ELF-1 (cell line): ENCODE results near the gene CRYL1.
A peak's percentile ranks its signal among the peaks of the same experiment; 100 is the strongest.

Experiments
- DNase-seq: peaks from one replicate; pipeline ENCODE4 v3.0.0-alpha.2; 2016; ENCODE audit warnings: low read depth, low spot score

CRYL1 gene

DNA sequence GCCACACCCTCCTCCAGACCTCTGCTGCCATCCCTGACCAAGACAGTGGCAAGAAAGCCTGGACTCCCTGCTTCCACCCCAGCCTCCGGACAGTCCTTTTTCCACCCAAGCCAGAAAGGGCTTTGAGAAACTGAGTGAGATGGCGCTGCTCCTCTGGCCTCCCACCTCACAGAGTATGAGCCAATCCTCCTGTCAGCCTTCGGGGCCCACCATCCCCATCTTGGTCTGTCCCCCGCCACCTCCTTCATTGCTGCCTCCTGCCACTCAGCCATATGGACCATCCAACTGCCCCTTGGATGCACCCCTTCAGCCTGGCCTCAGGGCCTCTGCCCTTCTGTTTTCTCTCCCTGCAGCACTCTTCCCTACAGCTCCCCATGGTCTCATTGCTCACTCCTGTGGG lies 125.7 kb downstream of the CRYL1 start:
- no peak for DNase-seq

DNA sequence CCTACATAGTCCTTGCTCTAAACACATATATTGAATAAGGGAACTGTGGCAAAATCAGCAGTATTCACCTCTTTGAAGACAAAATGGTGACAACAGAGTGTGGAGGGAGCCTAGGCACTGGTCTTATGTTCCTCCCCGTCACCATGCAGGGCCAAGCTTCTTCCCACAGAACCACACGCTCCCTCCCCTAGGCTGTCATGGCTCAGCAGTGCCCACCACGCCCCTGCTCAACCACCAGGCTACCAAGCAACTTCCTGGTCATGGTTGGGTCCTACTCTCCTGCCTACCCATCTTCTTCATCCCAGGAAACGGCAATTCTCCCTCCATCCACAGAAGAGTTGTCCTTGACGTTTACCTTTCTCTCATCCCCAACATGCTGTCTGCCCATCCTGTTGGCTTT lies 126.1 kb downstream of the CRYL1 start:
- no peak for DNase-seq

DNA sequence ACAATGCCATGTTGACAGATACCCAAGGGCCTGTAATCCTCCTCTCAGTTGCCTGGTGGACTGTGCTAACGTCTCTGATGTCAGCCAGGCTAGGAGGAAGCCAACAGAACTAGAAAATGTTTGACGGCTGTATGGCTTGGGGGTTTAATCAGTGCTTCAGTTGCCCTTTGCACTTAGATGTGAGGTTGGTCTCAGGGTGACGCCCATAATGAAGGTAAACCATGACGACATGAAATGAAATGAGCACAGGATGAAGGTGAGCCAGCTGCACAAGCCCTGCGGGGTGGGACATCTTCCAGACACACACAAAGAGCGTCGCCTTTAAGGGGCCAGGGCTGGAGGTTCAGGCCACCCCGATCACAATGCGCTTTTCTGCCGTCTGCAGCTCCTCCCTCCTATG lies 127.2 kb downstream of the CRYL1 start:
- DNase-seq = no peak

DNA sequence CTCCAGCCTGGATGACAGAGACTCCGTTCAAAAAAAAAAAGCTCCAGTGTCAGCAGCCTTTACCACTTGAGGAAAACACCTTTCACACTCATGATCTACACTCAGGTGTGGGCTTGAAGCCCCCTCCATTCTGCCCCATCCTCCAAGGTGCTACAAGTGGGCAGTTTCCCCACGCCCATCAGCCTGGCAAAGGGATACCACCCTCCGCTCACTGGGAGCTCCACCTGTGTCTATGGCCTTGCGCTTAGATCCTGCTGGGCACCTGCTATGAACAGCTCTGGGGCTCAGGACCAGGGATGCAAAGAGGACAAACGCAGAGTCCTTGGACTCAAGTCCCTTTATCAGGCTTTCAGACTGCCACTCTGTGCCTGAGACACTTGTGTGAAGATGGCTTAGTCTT lies 127.8 kb downstream of the CRYL1 start:
- DNase-seq = no peak

DNA sequence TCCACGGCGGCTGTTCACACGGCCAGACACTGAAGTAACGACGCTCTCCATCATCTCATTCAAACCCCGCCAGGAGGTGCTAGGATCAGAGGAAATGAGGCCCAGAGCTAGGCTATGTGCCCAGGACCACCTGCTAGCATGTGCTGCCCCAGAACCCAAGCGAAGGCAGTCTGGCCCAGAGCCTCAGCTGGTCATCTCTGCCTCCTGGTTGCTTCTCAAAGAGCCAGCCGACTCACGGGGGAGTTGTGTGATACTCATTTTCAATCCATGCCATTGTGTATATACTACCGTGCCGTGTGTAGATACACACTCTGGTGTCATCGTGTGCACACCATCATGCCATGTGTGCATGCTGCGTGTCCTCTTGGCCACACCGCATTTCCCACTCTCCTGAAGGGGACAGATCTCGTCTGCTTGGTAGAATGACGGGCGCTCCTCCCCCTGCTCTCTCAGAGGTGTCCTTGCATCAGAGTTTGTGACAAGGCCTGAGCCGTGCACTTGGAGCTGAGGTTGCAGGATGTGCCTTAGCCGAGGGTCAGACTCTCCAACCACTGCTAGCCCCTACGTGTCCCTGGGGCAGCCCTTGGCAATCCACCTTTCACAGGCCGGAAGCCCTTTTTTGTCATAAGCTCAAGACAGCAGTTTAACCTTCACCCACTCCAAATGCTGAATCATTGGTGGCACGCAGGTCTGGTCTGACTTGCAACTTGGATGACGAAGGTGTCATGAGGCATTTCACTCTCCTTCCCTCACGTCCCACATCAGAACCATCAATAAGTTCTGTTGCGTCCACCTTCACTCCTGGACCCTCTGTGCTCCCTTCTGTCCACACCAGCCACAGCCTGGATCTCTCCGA lies 130.4 kb downstream of the CRYL1 start:
- DNase-seq = no peak

DNA sequence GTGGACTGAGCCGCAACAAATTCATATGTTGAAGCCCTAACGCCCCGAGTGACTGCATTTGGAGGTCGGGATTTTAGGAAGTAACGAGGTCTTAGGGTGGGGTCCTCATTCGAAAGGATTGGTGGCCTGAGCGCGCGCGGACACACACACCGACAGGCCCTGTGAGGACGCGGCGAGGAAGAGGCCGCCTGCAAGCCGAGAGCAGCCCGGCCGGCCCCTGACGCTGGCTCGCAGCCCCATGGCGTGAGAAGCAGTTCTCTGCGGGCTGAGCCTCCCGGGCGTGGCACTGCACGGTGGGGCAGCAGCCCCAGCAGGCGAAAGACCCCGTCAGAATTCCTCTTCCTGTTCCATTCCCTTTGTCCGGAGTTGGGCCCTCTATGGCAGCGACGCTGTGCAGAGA lies 131.2 kb downstream of the CRYL1 start:
- DNase-seq = no peak

DNA sequence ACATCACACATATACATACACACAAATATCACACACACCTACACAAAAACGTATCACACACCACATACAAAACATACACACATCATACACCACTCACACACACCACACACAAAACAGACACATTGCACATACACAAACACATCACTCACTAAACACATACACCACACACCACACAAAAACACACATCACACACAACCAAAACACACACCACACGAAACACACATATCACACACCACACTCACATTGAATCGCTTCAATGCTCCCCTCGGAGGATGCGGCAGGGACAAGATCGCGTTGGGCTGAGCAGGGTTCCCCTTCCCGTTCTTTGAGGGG lies 131.5 kb downstream of the CRYL1 start:
- no peak for DNase-seq

DNA sequence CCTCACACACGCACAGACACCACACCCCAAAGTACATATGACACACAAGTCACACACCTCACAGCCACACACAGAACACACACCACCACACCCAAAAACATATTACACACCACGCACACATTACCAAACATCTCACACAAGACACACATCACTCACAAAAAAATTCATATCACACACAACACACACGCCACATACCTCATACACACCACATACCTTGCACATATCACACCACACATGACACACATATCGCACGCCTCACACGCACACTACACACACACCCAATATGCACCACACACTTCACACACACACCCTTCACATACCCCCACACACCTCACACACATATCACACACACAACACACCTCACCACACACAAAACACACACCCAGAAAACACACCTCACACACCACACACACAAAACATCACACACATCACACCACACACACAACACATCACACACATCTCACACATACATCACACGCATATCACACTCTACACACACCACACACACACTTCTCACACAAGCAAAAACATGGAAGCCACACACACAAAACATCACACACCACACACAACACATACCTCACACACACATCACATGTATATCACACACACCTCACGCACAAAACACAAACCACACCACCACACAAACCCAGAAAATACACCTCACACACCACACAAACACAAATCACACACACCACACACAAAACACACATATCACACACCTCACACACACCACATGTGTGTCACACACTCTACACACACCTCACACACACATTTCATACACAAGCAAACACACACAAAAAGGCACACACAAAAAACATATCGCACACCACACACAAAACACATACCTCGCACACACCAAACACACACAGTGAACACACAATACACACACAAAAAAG lies 132.1 kb downstream of the CRYL1 start:
- DNase-seq = no peak

DNA sequence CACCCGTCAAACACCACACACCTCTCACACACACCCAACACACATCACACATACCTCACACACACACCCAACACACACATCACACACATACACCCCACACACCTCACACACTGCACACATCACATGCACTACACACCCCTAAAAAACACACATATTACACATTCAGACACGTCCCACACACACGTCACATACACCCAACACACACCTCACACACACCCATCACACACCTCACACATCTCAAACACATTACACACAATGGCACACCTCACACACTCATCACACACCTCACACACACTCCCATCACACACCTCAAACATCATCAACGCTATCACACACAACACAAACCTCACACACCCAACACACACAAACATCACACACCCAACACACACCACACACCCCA lies 133.1 kb downstream of the CRYL1 start:
- DNase-seq = no peak

DNA sequence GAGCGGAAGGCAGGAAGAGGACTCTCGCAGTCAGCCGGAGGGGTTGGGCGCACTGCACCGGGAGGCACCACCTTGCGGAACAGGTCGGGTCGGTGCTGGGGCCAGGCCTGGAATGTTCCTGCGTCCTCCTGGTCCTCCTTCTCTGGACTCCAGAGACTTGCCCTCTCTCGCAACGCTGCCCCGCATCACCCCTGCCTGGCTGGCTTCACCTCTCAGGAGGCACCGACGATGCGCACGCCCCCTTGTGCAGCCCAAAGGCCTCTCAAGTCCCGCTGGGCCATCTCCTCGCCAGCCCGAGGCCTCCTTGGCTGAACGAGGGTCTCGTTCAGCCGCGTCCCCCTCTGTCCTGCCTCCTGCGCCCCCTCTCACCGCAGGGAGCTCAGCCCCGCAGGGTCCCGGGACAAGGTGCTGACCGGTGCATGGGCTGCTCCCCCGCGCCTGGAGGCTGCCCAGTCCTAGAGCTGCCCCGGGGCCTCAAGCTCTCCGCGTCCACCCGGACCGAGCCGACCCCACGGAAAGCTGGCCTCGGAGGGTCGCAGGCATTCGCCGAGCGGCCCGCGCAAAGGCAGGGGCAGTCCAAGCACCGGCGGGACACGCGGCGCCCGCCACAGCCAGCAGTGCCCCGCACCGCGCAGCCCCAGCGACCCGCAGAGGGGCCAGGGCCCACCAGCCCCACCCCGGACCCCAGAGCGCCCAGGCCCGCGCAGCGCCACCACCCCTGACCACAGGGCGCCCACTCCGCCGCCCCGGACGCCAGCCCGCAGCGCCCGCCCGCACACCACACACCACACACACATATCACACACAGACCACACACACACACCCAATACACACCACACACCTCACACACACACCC lies 133.8 kb downstream of the CRYL1 start:
- DNase-seq = peak; percentile 77

DNA sequence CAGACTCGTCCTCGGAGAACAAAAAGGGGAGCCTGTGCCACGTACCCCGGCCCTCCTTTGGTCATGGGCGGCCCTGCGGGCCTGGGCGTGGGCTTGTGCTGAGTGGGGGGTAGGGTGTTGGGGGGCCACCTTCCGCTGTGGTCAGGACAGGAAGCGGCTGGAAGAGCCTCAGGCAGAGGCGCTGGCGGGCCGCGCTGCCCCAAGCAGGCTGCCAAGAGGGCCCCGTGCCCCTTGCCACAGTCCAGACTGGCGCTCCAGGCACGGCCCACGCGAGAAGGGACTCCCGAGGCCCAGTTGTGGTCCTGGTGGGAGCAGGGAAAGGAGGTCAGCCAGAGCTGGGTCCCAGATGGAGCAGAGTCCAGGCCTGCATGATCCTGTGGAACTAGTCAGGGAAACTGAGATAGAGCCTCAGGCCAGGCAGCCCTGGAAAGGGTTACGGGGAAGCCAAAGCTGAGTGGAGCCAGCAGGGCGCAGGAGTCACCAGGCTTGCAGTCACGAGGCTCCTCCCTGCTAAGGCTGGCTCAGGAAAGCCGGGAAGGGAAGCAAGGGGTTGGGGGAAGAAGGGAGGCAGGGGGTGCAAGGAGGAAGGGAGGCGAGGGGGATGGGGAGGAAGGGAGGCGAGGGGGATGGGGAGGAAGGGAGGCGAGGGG lies 135.0 kb downstream of the CRYL1 start:
- DNase-seq = no peak

DNA sequence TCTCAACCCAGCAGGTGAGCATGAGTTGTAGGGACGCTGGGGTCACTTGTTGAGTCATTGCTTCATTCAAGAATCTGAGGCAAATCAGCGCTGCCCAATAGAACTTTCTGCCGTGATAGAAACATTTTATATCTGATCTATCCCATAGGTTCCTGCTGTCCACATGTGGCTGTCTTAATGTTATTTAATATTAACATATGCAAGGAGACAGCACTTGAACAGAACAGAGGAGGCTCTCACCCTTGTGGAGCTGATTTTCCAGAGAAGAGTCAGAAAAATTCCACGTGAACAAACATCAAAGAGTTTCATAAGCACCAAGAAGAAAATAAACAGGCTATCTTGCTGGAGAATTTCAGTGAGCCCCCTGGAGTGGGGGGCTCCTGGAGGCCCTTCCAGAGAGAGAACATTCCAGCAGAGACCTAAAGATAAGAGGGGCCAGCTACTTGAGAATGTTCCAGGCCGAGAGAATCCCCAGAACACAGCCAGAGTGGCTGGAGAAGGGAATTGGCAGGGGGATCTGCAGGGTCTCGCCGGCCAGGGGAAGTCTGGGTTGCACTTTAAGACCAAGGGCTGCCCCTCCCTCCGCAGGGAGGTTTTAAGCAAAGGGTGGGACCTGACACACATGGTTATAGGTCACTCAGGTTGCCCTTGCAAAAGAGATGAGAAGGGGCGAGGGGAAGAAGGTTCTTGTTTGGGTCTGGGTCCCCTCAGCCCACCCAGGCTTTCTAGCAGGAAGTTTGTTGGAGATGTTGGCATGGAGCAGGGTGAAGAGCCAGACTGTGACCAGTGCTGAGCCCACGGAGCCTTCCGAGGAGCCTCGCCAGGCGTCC lies 135.7 kb downstream of the CRYL1 start:
- peak; percentile 52 for DNase-seq

DNA sequence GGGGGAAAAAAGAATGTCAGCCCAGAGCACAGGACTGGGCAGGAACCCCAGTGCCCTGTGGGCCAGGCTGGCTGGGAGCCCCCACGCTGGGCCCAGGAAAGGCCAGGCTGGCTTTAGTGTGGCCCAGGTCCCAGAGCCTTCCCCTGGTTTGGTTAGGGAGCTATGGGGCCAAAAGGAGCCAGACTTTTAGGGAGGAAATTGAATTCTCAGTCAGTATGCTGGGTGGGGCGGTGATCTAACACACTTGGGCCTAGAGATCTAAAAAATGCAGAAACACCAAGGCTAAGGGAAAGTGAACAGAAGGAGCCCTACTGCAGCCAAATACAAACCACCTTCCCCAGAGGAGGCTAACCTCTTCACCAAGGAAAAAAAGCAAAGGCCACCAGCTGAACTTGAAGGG lies 137.5 kb downstream of the CRYL1 start:
- no peak for DNase-seq

DNA sequence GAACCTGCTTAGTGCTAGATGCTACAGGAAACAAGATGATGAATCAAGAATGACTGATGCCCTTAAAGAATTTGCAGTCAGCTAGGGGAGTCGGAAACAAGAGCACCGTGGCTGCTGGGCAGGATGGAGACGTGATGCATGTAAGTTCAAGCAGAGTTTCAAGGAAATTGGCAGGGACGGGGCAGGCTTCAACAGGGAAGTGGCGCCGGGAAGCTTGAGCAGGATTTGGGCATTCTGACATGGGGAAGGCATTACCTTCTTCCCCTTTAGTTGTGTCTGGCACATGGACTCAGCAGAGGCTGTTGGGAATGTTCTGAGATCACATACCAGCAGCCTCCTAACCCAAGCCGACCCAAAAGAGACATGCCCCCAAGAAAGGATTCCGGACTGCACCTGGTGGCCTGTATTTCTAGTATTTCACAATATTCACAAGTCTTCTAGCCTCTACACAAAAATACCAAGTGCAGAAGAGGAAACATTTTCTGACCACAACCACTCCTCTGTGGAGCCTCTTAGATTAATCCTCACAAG lies 138.2 kb downstream of the CRYL1 start:
- DNase-seq = no peak

DNA sequence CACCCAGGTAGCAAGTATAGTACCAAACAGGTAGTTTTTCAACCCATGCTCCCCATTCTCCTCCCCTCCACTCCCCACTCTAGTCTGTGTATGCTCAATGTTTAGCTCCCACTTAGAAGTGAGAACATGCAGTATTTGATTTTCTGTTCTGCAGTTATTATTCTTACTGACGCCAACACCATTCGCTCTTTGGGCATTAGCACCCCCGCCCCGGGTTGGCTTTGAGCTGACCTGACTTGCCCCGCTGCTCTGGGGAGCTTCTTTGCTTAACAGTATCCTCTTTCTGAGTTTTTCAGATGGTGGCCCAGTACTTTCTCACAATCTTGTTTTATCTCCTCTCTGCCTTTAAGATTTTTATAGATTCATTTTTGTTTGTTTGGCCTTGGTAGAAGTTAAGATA lies 138.7 kb downstream of the CRYL1 start:
- DNase-seq = no peak

DNA sequence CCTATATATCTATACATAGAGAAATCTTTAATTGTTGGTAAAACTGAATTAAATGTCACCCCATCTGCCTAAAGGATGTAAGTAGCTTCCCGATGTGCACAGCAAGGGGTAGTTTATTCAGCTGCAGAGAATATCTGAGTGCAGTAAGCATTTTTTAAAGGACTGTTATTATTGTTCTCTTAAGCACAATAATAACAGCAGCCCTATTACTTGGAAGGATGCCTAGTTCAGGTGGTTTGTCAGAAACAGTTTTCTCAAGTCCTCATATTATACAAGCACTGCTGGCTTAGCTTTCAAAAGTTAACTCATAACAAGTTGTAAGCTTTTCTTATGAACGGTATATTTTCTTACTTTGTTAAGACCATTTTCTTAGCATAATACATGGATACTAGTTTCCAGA lies 142.6 kb downstream of the CRYL1 start:
- no peak for DNase-seq

DNA sequence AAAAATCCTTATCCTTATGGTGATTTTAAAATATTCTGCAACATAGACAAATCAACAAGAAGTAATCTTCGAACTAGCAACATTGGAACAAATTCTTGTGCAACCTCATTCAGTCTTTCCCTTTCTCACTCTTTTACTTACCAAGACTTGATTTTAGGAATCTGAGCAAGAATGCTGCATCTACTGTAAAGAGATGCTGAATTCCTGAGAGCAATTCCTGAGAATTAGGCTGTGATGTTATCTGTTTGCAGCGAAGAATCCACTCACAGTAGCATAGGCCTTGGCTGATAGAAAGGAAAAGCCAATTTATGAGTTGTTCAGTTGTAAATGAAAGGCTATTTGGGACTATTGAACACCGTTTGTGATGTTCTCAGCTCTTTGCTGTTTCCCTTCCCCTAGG lies 144.3 kb downstream of the CRYL1 start:
- DNase-seq = no peak

DNA sequence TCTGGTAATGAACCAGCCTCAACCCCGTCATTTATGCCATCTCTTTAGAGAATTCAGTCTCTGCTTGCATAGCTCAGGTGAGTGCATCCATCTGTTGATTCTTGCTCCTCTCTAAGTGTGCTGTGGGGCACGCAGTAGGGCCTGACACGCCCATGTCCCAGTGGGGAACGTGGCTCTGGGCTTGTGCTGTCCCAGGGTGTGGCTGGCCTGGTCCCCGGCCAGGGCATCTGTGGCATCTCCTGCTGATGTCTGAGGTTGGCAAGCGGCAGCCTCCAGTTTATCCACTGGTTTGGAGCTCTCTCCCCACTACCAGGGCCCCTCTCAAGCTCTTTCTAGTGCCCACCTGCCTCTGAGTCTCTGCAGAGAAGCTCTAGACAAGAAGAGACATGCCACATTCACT lies 146.9 kb downstream of the CRYL1 start:
- no peak for DNase-seq

DNA sequence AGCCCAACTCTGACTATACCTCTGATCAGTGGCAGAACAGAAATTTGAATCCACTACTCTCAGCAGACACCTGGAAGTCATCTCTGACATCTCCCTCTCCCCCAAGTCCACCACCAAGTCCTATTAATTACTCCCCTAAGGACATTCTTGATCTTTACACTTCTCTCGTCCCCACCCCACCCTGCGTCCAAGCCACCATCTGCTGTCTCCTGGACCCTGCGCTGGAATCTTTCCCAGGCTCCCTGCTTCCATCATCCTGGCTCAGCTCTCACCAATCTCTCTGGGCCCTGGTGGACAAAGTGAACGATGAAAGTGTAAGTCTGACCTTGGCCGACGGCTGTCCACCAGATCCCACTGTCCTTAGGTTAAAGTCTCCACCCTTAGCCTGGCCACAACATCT lies 147.9 kb downstream of the CRYL1 start:
- DNase-seq = no peak

DNA sequence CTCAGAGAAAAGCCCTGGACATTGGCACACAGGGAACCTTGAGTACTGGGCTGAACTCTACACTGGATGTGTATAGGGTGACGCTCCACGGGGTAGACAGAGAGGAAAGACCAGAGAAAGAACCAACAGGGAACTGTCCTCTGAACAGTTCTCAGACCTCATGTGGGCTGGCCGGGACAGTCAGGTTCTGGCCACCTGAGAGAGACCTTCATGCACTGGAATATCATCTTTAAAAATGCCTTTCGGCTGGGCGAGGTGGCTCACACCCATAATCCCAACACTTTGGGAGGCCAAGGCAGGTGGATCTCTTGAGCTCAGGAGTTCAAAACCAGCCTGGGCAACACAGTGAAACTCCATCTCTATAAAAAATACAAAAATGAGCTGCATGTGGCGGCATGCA lies 149.8 kb downstream of the CRYL1 start:
- DNase-seq = no peak
